Cardiac muscle cell (in vitro differentiated cells and primary cell): ENCODE measurements around the gene RPS26. TPM values are rescaled to one million over a fixed set of nuclear protein-coding genes. Genes with fewer than 3 reads are reported as not detected.
A peak's percentile ranks its signal among the peaks of the same experiment; 100 is the strongest.

ENCODE experiments used
- DNase-seq, 2 donors: peaks; one replicate each; pipeline versions ENCODE4 v3.0.0 to v3.0.0-alpha.2; 2010 to 2017; ENCODE audit warnings: low read depth in 1 of 2, low spot score in 1 of 2
- H3K27ac ChIP-seq: fragments of 200-600 bp; sonication (generic); 2 replicates; pipeline ENCODE4 v1.5.1; 2016
- H3K27me3 ChIP-seq: fragments of 200-600 bp; sonication (generic); 2 replicates; pipeline ENCODE4 v1.6.0; 2016; ENCODE audit warnings: control low read depth
- H3K36me3 ChIP-seq: fragments of 200-600 bp; sonication (generic); 2 replicates; pipeline ENCODE4 v1.5.1; 2016; ENCODE audit warnings: control low read depth
- H3K4me1 ChIP-seq: fragments of 200-600 bp; sonication (generic); 2 replicates; pipeline ENCODE4 v1.8.1; 2017; ENCODE audit warnings: low read depth, mild to moderate bottlenecking, mixed run types
- H3K4me3 ChIP-seq: fragments of 200-600 bp; sonication (generic); 2 replicates; pipeline ENCODE4 v1.5.1; 2016; ENCODE audit warnings: mild to moderate bottlenecking
- H3K9me3 ChIP-seq: fragments of 200-600 bp; sonication (generic); 2 replicates; pipeline ENCODE4 v1.5.1; 2017; ENCODE audit warnings: low read depth, mild to moderate bottlenecking, control low read depth
- polyA plus RNA-seq: library from polyadenylated mRNA; unstranded; fragments of >200 nt; fragmentation: Nextera tagmentation; extraction: Ambion mirVana; gene quantifications from 2 replicates; pipeline ENCODE4 v1.2.1, GENCODE V29; 2016
- total RNA-seq: library from RNA; depleted of rRNA; stranded (reverse); fragments of >200 nt; gene quantifications from 2 replicates; pipeline ENCODE4 v1.2.3, GENCODE V29; 2016
- TF ChIP-seq, protein P1 (sequence below): IDR thresholded peaks from 2 replicates; pipeline ENCODE4 v1.5.1; 2012; ENCODE audit warnings: low read depth, mild to moderate bottlenecking, low read length

The RPS26 gene
- total and polyA plus RNA-seq, 2 experiments from 2014 or later, result 252 to 535 TPM

DNA sequence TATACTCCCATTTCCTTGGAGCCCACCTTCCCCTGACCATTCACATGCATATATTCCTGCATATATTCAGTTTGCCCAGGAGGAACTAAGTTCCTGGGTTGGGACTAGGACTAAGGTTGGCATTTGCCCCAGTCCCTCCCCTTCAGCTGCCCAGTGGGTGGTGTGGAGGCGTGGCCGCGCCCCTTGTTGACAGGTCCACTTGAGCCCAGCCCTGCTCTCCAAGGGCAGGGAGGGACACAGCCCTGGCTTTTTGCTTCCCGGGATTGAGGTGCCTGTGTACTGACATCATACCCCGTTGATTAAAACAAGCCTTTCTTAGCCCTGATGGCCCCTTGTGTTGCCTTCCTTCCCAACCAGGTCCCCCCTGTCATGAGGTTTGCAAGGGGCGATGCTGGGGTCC, 45.5 kb downstream of the RPS26 start:
- H3K27me3 ChIP-seq, result no peaks in the 10 kb centered on the region
- TF ChIP-seq, protein P1, sequence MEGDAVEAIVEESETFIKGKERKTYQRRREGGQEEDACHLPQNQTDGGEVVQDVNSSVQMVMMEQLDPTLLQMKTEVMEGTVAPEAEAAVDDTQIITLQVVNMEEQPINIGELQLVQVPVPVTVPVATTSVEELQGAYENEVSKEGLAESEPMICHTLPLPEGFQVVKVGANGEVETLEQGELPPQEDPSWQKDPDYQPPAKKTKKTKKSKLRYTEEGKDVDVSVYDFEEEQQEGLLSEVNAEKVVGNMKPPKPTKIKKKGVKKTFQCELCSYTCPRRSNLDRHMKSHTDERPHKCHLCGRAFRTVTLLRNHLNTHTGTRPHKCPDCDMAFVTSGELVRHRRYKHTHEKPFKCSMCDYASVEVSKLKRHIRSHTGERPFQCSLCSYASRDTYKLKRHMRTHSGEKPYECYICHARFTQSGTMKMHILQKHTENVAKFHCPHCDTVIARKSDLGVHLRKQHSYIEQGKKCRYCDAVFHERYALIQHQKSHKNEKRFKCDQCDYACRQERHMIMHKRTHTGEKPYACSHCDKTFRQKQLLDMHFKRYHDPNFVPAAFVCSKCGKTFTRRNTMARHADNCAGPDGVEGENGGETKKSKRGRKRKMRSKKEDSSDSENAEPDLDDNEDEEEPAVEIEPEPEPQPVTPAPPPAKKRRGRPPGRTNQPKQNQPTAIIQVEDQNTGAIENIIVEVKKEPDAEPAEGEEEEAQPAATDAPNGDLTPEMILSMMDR, result no peak
- H3K27ac ChIP-seq, result peak overlapping the region; percentile 26
- no peaks in the 10 kb centered on the region for H3K9me3 ChIP-seq
- no peaks in the 10 kb centered on the region for H3K36me3 ChIP-seq
- H3K4me1 ChIP-seq, result peaks cover 14% of the 10 kb centered on the region
- DNase-seq, result peak; percentile 17 to 81
- no peak overlapping the region for H3K4me3 ChIP-seq

Other genes with a start within 250 kb of the RPS26 start
- gene SARNP, start 224.2 kb upstream of the RPS26 start, total RNA-seq, result 131 and 197 TPM in 2 replicates
- 227 and 236 TPM in 2 replicates for gene SARNP, start 224.2 kb upstream of the RPS26 start, polyA plus RNA-seq
- gene ORMDL2, start 223.9 kb upstream of the RPS26 start, total RNA-seq, result 9.0 and 9.4 TPM in 2 replicates
- 54.3 and 58.9 TPM in 2 replicates for gene ORMDL2, start 223.9 kb upstream of the RPS26 start, polyA plus RNA-seq
- gene DNAJC14, start 212.3 kb upstream of the RPS26 start, total RNA-seq, result 35.1 and 35.2 TPM in 2 replicates
- gene DNAJC14, start 212.3 kb upstream of the RPS26 start, polyA plus RNA-seq, result 26.2 and 29.5 TPM in 2 replicates
- 0.39 TPM in 1 of 2 replicates, not detected in the other for gene MMP19, start 199.0 kb upstream of the RPS26 start, total RNA-seq
- gene MMP19, start 199.0 kb upstream of the RPS26 start, polyA plus RNA-seq, result 0.24 and 1.4 TPM in 2 replicates
- 55.3 and 56.3 TPM in 2 replicates for gene PYM1, start 114.0 kb upstream of the RPS26 start, total RNA-seq
- 63.2 and 82.9 TPM in 2 replicates for gene PYM1, start 114.0 kb upstream of the RPS26 start, polyA plus RNA-seq
- gene DGKA, start 110.8 kb upstream of the RPS26 start, total RNA-seq, result 18.3 and 28.6 TPM in 2 replicates
- gene DGKA, start 110.8 kb upstream of the RPS26 start, polyA plus RNA-seq, result 34.4 and 46.6 TPM in 2 replicates
- 9.0 and 11.3 TPM in 2 replicates for gene PMEL, start 75.9 kb upstream of the RPS26 start, total RNA-seq
- gene PMEL, start 75.9 kb upstream of the RPS26 start, polyA plus RNA-seq, result 15.5 and 15.7 TPM in 2 replicates
- gene CDK2, start 75.1 kb upstream of the RPS26 start, total RNA-seq, result 31.3 and 31.4 TPM in 2 replicates
- gene CDK2, start 75.1 kb upstream of the RPS26 start, polyA plus RNA-seq, result 33.9 and 40.8 TPM in 2 replicates
- 87.9 and 104 TPM in 2 replicates for gene RAB5B, start 67.8 kb upstream of the RPS26 start, total RNA-seq
- gene RAB5B, start 67.8 kb upstream of the RPS26 start, polyA plus RNA-seq, result 154 and 157 TPM in 2 replicates
- 38.2 and 52.4 TPM in 2 replicates for gene SUOX, start 44.6 kb upstream of the RPS26 start, total RNA-seq
- 45.3 and 59.6 TPM in 2 replicates for gene SUOX, start 44.6 kb upstream of the RPS26 start, polyA plus RNA-seq
- 9.7 and 11.5 TPM in 2 replicates for gene IKZF4, start 20.9 kb upstream of the RPS26 start, total RNA-seq
- gene IKZF4, start 20.9 kb upstream of the RPS26 start, polyA plus RNA-seq, result 12.5 and 18.1 TPM in 2 replicates
- gene ERBB3, start 38.2 kb downstream of the RPS26 start, total RNA-seq, result 22.0 and 26.6 TPM in 2 replicates
- 10.5 and 21.0 TPM in 2 replicates for gene ERBB3, start 38.2 kb downstream of the RPS26 start, polyA plus RNA-seq
- 166 and 235 TPM in 2 replicates for gene PA2G4, start 62.6 kb downstream of the RPS26 start, total RNA-seq
- gene PA2G4, start 62.6 kb downstream of the RPS26 start, polyA plus RNA-seq, result 132 and 189 TPM in 2 replicates
- gene RPL41, start 74.7 kb downstream of the RPS26 start, total RNA-seq, result 1,416 and 2,307 TPM in 2 replicates
- gene RPL41, start 74.7 kb downstream of the RPS26 start, polyA plus RNA-seq, result 2,144 and 2,427 TPM in 2 replicates
- gene ZC3H10, start 76.3 kb downstream of the RPS26 start, total RNA-seq, result 5.4 and 7.5 TPM in 2 replicates
- 7.2 and 10.6 TPM in 2 replicates for gene ZC3H10, start 76.3 kb downstream of the RPS26 start, polyA plus RNA-seq
- gene ESYT1, start 86.3 kb downstream of the RPS26 start, total RNA-seq, result 103 and 107 TPM in 2 replicates
- gene ESYT1, start 86.3 kb downstream of the RPS26 start, polyA plus RNA-seq, result 52.0 and 70.6 TPM in 2 replicates
- 218 and 293 TPM in 2 replicates for gene MYL6B, start 110.7 kb downstream of the RPS26 start, total RNA-seq
- gene MYL6B, start 110.7 kb downstream of the RPS26 start, polyA plus RNA-seq, result 142 and 203 TPM in 2 replicates
- 2,618 and 4,325 TPM in 2 replicates for gene MYL6, start 116.4 kb downstream of the RPS26 start, total RNA-seq
- 3,866 and 6,680 TPM in 2 replicates for gene MYL6, start 116.4 kb downstream of the RPS26 start, polyA plus RNA-seq
- 69.7 and 94.2 TPM in 2 replicates for gene SMARCC2, start 147.6 kb downstream of the RPS26 start, total RNA-seq
- gene SMARCC2, start 147.6 kb downstream of the RPS26 start, polyA plus RNA-seq, result 79.6 and 104 TPM in 2 replicates
- gene RNF41, start 180.0 kb downstream of the RPS26 start, total RNA-seq, result 37.2 and 55.7 TPM in 2 replicates
- gene RNF41, start 180.0 kb downstream of the RPS26 start, polyA plus RNA-seq, result 17.3 and 21.1 TPM in 2 replicates
- 14.8 and 32.0 TPM in 2 replicates for gene NABP2, start 182.4 kb downstream of the RPS26 start, total RNA-seq
- gene NABP2, start 182.4 kb downstream of the RPS26 start, polyA plus RNA-seq, result 6.8 and 10.7 TPM in 2 replicates
- 0.67 TPM in 1 of 2 replicates, not detected in the other for gene SLC39A5, start 188.1 kb downstream of the RPS26 start, total RNA-seq
- 1.0 TPM in 1 of 2 replicates, not detected in the other for gene SLC39A5, start 188.1 kb downstream of the RPS26 start, polyA plus RNA-seq
- 18.0 and 19.3 TPM in 2 replicates for gene ANKRD52, start 216.5 kb downstream of the RPS26 start, total RNA-seq
- 34.9 and 37.7 TPM in 2 replicates for gene ANKRD52, start 216.5 kb downstream of the RPS26 start, polyA plus RNA-seq
- 40.3 and 53.6 TPM in 2 replicates for gene COQ10A, start 225.0 kb downstream of the RPS26 start, total RNA-seq
- gene COQ10A, start 225.0 kb downstream of the RPS26 start, polyA plus RNA-seq, result 65.6 and 67.2 TPM in 2 replicates